ENCODE results near the gene SULT2B1.

DNA sequence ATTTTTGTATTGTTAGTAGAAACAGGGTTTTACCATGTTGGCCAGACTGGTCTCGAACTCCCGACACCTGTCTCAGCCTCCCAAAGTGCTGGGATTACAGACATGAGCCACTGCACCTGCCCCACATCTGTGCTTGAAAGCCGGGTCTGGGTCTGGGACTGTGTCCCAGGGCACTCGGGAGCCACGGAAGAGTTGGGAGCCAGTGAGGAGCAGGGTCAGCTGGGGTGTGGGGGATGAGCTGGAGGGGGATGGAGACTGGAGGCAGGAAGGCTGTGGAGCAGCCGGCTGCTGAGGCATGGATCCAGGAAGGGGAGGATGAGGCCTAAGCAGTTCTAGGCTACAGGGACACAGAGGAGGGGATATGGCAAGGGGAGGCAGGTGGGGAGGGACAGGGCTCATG, 43.9 kb downstream of the SULT2B1 start:
- TF ChIP-seq, protein P1, sequence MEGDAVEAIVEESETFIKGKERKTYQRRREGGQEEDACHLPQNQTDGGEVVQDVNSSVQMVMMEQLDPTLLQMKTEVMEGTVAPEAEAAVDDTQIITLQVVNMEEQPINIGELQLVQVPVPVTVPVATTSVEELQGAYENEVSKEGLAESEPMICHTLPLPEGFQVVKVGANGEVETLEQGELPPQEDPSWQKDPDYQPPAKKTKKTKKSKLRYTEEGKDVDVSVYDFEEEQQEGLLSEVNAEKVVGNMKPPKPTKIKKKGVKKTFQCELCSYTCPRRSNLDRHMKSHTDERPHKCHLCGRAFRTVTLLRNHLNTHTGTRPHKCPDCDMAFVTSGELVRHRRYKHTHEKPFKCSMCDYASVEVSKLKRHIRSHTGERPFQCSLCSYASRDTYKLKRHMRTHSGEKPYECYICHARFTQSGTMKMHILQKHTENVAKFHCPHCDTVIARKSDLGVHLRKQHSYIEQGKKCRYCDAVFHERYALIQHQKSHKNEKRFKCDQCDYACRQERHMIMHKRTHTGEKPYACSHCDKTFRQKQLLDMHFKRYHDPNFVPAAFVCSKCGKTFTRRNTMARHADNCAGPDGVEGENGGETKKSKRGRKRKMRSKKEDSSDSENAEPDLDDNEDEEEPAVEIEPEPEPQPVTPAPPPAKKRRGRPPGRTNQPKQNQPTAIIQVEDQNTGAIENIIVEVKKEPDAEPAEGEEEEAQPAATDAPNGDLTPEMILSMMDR (IDR thresholded peaks at IDR 0.05), result no peak
- TF ChIP-seq EZH2phosphoT487 (IDR thresholded peaks at IDR 0.05), result no peak
- TF ChIP-seq EZH2 (IDR thresholded peaks at IDR 0.05), result no peak
